HL-60/S4 treated with phorbol 12-myristate 13-acetate at 8.2 ng/mL for 4 days and 3 days (cell line): Measurements from ENCODE around the gene LASP1.

ENCODE experiments used
- in situ Hi-C: fragments of 300-500 bp; cut with MboI; formaldehyde crosslinking; loops from 2 replicates; pipeline ENCODE4 v1.15.0; 2022; ENCODE audit warnings: low sequenced_read_pairs

Gene LASP1

DNA sequence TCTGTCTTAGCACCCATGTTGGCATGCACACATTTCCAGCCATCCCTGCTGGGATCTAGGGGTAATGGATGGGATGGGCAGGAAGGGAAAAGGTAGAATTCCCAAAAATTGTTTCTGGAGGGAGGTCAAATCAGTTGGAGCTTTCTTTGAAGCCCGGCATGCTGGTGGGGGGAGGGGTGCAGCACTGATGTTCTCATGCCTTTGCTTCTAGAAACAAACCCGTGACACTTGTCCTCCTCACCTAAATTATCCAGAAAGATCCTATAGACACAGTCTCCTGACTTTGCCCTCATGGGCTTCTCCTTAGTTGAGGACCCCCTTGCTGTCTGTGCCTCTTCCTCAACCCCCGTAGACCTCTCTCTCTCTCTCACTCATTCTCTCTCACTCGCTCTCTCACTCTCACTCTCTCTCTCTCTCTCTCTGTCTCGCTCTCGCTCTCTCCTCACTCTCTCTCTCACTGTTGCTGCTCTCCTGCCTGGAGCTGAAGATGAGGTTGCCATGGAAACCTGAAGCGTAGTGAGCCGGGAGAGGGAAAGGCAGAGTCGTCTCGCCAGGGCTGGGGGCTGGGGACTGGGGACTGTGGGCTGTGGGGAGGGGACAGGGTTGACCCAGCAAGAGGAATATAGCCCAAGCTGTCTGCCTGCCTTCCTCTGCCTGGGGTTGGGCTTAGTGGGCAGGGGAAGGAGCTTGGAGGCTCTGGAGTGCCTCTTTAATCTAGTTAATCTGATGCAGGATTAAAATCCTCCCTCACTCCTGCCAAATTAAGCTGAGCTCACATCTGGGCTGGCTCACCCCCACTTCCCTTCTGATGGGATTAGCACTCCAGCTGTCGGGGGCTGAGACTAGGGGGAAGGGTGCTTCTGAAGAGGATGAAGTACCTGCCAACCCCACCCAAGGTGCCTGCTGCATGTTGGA, 16.1 kb downstream of the LASP1 start:
- in situ Hi-C loops = no loop called here

DNA sequence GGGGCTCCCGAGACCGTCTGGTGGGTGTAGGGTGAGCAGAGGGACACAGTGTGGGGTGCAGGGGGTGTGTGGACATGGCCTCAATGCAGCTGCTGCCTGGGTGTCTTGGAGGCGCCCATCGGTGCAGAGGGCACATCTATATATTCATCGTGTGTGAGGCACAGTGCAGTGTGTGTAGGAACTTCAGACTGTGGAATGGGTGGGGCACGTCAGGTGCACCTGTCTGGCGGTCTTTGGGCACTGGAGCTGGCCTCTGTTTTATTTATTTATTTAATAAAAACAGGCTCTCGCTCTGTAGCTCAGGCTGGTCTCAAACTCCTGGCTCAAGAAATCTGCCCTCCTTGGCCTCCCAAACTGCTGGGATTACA, 16.8 kb downstream of the LASP1 start:
- in situ Hi-C loops = no loop called here

DNA sequence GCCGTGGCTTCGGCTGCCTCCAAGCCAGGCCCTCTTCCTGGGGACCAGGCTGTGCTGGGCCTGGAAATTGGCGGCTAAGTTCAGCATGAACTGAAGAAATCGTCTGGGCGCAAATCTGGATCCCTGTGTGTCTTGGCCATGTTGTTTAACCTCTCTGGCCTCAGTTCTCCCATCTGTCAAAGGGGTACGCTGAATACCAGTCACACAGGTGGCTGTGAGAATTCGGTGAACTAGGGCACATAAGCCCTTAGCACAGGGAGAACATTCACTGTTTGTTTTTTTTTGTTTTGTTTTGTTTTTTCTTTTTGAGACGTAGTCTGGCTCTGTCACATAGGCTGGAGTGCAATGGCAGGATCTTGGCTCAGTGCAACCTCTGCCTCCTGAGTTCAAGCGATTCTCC, 19.0 kb downstream of the LASP1 start:
- in situ Hi-C loops = no loop called here

DNA sequence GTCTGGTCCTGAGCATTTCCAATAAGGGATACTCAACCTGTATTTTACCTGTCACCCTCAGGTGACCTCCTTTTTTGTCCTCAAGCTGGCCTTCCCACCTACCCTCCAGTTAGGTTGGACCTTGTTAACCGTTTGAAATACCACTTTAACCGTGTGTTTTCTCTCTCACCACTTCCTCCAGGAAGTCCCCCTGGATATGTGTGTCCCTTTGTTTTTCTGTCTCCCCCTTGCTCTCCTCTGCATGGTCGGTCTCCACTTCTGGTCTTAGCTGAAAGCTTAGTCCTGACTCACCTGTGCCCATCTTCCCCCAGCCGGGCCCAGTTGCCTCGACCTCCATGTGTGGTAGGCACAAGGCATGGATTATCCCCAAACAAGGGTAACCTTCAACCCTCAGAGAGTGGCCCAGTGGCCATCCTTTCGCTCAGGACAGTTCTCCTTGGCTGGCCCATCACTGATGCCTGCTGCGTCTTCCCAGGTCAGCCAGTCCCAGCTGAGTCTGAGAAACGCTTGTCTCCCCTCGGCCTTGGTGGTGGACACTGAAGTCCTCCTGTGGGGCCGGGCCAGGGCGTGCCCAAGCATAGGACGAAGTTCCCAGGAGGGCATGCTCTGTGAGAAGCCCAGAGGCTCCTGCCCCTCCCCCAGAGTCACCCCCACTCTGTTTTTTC, 20.0 kb downstream of the LASP1 start:
- in situ Hi-C loops = no loop called here

DNA sequence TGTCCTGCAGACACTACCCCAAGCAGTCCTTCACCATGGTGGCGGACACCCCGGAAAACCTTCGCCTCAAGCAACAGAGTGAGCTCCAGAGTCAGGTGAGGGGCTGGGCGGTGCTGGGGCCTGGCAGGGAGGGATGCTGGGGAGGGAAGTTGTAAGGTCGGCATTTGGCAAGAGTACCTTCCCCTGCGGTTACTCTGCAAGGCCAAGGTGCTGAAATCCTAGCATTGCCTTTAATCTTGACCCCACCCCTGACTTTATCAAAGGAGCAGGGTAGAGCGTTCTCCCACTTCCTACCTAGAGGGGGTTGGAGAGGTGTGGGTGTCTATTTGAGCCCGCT, 20.5 kb downstream of the LASP1 start:
- in situ Hi-C loops = no loop called here

DNA sequence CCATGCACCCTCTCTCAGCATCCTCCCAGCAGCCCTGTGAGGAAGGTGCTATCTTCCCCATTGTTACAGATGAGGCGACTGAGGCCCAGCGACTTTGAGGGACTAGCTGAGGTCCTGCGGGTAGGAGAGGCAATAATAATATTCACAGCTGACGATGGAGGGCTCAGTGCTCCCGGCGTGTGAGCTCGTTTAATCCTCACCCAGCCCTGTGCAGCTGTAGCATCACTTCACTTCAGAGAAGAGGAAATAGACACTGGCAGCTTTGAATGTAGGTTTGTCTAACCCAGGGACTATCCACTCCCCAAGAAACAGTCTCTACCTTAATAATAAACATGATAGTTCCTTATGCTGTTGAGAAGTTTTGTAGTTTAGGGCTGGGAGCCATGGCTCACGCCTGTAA, 21.6 kb downstream of the LASP1 start:
- in situ Hi-C loops = no loop called here

GRCh38 chr17:38892083-38892482, 22.2 kb downstream of the LASP1 start:
- in situ Hi-C loops = no loop called here

- in situ Hi-C loops = no loop called here
Measured at GRCh38 chr17:38892620-38893019, 22.8 kb downstream of the LASP1 start.

DNA sequence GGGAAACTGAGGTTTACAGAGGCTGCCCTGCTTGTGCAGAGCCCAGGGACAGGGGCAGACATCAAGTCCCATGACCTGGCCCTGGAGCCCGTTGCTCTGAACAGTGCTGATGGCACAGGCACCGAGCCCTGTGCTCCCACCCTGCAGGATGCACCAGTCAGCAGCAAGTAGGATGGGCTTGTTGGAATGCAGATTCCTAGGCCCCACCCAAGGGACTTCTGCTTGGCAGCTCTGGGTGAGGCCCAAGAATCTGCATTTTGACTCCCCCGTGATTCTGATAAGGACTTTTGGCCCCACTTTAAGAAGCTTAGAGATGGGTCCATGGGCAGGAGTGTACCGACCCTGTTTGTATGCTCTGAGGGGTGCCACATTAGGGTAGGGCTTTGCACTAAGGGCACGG, 23.3 kb downstream of the LASP1 start:
- in situ Hi-C loops = no loop called here

GRCh38 chr17:38893607-38894006, 23.7 kb downstream of the LASP1 start:
- in situ Hi-C loops = no loop called here

DNA sequence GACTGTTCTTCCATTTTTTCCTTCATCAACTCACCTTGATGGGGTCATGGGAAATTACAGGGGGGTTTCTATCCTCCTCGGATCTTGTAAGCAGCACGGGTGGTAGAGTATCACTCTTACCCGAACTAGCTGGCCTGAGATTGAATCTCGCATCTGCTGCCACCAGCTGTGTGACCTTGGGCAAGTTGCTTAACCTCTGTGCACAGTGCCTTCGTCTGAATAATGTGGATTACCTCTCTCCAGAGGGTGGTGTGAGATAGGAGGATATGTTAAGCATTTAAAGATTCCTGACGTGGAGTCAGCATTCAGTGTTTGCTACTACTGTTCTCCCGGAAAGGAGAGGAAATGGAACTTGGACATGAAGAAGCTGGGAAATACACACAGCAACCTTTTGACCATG, 24.4 kb downstream of the LASP1 start:
- in situ Hi-C loops = no loop called here

GRCh38 chr17:38896346-38896954, 26.6 kb downstream of the LASP1 start:
- in situ Hi-C loops = no loop called here

DNA sequence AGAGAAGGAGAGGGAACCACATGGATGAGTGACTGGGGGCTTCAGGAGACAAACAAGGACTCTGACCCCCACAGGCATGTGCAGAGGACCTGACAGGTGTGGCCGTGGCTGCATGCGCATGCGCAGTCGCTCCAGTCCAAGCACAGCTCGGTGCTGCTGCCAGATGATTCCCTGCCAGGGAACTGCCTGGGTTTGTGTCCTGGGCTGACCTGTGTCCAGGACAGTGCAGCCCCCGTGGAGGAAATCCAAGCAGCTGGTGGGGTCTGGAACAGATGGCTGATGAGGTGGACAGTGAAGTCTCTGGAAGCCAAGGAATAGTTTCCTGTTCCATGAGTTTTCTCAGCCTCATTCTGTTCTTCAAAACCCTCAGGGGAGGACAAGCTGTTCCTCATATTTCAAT, 27.3 kb downstream of the LASP1 start:
- in situ Hi-C loops = no loop called here

DNA sequence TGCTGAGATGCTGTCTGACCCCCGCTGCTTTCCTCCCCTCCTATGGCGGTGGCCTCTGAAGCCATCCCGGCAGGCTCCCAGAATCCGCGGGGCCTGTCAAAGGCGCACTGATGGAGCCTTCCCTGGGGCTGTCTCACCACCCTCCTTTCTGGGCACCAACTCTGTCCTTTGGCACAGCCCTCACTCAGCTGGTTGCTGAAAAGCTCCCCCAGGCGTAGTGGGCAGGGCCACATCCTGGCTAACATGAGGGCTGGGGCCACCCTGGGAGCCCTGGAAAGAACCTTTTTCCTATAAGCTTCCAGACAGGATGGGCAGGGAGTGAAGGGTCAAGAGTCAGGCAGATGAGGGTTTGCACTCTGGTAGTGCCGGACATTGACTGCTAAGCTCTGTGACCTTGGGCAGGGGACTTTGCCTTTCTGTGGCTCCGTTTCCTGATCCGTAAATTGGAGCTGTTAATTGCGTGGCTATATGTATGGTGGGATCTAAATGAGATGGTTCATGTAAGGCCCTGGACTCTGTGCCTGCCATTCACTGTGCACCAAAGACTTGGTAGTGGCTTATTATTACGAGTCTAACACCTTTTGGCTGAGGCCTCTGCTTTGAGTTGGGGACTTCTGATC, 27.9 kb downstream of the LASP1 start:
- in situ Hi-C loops = no loop called here

GRCh38 chr17:38898291-38898679, 28.4 kb downstream of the LASP1 start:
- in situ Hi-C loops = no loop called here

DNA sequence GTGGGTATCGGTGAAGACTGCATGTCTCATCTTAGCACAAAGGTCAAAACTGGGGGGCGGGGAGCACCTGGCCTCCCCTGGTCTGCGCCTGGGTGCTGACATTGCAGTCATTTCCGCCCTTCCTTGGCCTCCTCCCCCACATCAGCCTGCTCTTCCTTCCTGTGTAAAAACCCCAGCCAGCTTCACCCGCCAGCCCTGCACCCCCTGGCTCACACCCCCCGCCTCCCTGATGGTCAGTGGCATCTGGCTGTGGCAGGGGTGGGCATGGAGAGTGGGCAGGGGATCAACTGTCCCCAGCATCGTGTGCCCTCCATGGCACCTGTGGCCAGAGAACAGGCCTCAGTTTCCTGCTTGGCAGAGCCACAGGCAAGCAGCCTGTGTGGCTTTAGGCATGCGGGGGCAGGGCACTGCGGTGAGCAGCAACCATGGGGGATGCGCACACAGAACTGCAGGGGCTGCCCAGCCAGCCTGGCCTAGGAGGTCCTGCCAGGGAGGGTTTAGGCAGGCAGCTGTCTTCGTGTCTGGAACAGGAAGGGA, 29.0 kb downstream of the LASP1 start:
- in situ Hi-C loops = no loop called here

- in situ Hi-C loops = no loop called here
Measured at GRCh38 chr17:38899421-38899820, 29.6 kb downstream of the LASP1 start.

DNA sequence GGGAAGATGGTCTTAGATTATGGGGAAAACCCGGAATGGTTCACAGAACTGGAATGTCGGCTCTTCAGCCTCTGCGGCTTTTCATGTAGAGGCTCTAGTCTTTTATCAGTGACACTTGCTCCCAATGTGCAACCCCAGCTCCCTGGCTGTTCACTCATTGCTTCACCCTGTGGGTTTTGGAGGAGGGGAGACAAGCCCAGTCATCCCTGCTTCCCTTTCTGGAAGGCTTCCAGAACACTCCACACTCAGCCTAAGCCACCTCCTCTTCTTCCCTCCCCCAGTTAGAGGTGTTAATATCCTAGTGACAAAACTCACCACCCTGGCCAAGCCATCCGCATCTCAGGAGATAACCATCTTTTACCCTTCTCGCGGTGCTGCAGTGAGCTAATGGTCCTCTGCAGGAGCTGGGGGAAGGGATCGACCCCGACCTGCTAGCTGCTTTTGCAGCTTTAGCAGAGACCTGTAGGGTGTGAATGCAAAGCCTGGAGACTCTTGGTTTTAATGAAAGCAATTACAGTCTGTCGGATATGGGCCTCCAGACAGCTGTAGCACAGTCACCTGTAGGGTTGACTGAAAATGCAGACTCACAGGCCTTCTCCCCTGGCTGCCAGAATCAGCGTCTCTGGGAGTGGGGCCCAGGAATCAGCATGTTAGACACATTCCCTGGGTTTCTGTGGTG, 31.3 kb downstream of the LASP1 start:
- in situ Hi-C loops = no loop called here

- in situ Hi-C loops = no loop called here
Measured at GRCh38 chr17:38903404-38903803, 33.5 kb downstream of the LASP1 start.

DNA sequence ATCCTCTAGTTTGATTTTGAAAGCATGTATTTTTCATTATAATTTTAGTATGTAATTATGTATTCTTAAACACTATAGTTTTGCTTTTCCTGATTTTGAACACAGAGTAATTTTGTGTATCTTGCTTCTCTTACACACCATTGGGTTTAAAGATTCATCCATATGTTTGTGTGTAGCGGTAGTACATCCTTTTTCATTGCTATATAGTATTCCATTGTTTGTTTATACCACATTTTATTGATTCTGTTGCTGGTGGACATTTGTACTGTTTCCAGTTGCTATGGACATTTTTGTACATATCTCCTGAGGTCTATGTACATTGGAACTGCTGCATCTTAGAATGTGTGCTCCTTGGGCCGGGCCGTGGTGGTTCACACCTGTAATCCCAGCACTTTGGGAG, 35.0 kb downstream of the LASP1 start:
- in situ Hi-C loops = no loop called here

DNA sequence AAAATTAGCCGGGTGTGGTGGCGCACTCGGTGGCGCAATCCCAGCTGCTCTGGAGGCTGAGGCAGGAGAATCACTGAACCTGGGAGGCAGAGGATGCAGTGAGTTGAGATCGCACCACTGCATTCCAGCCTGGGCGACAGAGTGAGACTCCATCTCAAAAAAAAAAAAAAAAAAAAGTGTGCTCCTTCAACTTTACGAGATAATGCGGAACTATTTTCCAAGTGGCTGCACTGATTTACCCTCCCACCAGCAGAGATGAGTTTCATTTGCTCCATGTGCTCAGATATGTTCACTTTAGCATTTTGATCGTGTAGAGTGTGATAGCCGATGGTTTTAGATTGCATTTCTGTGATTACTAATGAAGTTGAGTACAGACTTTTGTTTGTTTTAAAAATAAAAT, 35.5 kb downstream of the LASP1 start:
- in situ Hi-C loops = no loop called here
